ENCODE results near the gene PHYH.
A peak's percentile ranks its signal among the peaks of the same experiment; 100 is the strongest.
"Not testable (repeated sequence)": the region's sequence is repeated elsewhere in the genome, so short reads cannot be mapped to it uniquely, and the experiment has no call there.

PHYH gene

GRCh38 chr10:13276146-13276545 lies 23.7 kb downstream of the PHYH start:
- DNase-seq; H3K4me1 Mint-ChIP-seq (ENCODE audit: low read depth in 2 of 2); H3K4me3 Mint-ChIP-seq; ATAC-seq (replicated peaks); H3K9me3 Mint-ChIP-seq; H3K27ac Mint-ChIP-seq; H3K27me3 Mint-ChIP-seq; H3K36me3 Mint-ChIP-seq (ENCODE audit: insufficient read depth): not testable (repeated sequence)

DNA sequence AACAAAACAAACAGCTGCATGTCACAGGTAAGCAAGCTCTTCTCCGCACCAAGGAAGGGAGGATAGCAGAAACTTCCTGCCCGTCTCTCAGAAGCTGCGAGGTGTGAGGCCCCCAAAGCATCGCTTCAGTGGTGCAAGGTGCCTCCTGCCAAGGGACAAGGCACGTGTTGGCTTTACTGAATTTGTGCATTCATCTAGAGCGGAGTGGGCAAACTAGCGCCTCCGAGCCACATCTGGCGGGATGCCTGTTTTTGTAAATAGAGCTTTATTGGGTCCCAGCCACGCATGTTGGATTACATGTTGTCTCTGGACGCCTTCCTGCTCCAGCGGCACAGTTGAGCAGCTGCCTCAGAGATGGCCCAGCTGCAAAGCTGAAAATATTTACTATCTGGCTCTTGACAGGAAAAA lies 27.7 kb downstream of the PHYH start:
- no peaks in the 10 kb centered on the region for H3K36me3 Mint-ChIP-seq (ENCODE audit: insufficient read depth)
- peaks cover 8 to 11% of the 10 kb centered on the region in 2 donors for H3K4me1 Mint-ChIP-seq (ENCODE audit: low read depth in 2 of 2)
- no peaks in the 10 kb centered on the region for H3K27me3 Mint-ChIP-seq
- ATAC-seq (replicated peaks) (no peak), DNase-seq (no peak)
- no peak overlapping the region for H3K27ac Mint-ChIP-seq
- no peaks in the 10 kb centered on the region for H3K9me3 Mint-ChIP-seq
- peak overlapping the region in 1 of 2 donors; percentile 51 for H3K4me3 Mint-ChIP-seq

DNA sequence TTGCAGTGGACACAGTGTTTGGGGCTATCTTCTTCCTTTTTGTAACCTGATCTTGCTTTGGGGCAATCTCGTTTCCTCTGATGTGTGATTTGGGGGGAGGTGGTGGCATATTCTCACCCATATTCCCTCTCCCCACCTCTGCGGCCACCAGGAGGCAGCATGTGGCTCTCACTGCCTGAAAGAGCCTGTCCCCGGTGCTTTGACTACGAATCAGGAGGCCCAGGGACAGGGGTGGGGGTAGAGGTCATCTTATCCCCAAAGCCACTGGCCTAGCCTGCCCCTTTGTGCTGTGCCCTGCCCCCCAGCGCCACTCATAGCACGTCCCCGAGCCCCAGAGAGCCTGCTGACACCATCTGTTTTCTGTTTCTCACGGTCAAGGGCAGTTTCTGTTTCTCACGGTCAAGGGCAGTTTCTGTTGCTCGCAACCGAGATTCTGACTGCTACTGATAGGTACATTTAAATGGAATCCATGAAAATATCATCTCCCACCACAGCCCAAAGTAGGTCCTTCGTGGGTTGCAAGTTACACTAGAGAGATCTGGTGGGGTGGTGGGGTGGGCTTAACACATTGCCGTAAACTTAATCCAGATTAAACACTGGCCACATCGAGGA lies 28.2 kb downstream of the PHYH start:
- H3K4me1 Mint-ChIP-seq (ENCODE audit: low read depth in 2 of 2), result peaks cover 8 to 11% of the 10 kb centered on the region in 2 donors
- H3K27ac Mint-ChIP-seq, result no peak overlapping the region
- H3K4me3 Mint-ChIP-seq, result peak overlapping the region in 1 of 2 donors; percentile 51
- no peaks in the 10 kb centered on the region for H3K36me3 Mint-ChIP-seq (ENCODE audit: insufficient read depth)
- peak; percentile 45 to 62 (median 53) for DNase-seq
- ATAC-seq (replicated peaks), result peak; percentile 86
- H3K27me3 Mint-ChIP-seq, result no peaks in the 10 kb centered on the region
- H3K9me3 Mint-ChIP-seq, result no peaks in the 10 kb centered on the region

DNA sequence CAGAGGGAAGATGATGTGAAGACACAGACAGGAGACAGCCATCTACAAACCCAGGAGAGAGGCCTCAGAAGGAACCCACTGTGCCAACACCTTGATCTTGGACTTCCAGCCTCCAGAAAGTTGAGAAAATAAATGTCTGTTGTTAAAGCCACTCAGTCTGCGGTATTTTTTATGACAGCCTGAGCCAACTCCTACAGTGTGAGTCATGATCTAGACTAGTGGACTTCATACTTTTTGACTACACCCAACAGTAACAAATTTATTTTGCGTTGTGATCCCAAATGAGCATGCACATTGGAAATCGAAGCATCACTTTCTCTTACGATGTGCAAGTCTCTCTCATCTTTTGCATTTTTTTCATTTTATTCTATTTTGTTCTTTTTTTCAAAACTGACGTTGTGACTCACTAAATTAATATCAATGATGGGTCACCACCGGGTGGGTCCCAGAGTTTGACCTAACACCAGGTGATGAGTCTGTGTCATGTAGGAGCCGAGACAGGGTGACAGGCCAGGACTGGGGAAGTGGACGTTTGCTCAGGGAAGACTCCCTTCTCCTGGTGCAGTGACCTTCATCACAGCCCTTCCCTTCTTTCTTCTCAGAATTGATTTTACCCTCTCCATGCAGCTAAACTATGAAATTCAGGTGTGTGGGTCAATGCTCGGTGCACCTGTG lies 28.9 kb downstream of the PHYH start:
- ATAC-seq (replicated peaks), result no peak
- Mint-ChIP-seq H3K27ac (no peak overlapping the region), H3K4me1 (ENCODE audit: low read depth in 2 of 2) (peaks cover 8 to 11% of the 10 kb centered on the region in 2 donors), H3K4me3 (no peak overlapping the region), H3K27me3 (peaks cover 3 to 5% of the 10 kb centered on the region in 2 donors), H3K36me3 (ENCODE audit: insufficient read depth) (no peaks in the 10 kb centered on the region), H3K9me3 (no peaks in the 10 kb centered on the region)
- DNase-seq, result no peak

DNA sequence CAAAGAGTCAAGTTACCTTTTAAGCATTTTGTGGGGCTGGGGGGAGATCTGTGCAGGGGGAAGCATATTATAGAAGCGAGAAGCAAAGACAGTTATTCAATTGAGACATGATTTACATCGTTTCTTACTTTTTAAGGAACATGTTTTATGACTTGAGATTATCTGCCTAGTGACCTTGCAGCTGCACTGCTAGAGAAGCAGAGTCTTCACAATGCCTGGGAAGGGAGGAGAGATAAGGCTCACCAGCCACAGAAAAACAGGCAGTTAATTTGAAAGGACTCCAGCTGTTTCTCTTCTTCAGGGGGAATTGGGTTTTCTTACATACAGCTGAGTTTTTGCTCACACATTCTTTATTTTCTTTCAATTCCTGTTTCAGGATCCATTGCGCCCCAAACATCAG lies 31.0 kb downstream of the PHYH start:
- no peak for DNase-seq
- H3K4me1 Mint-ChIP-seq (ENCODE audit: low read depth in 2 of 2), result peaks cover 8 to 11% of the 10 kb centered on the region in 2 donors
- H3K9me3 Mint-ChIP-seq, result no peaks in the 10 kb centered on the region
- H3K4me3 Mint-ChIP-seq, result no peak overlapping the region
- peaks cover 23 to 27% of the 10 kb centered on the region in 2 donors for H3K27me3 Mint-ChIP-seq
- ATAC-seq (replicated peaks), result no peak
- no peak overlapping the region for H3K27ac Mint-ChIP-seq
- no peaks in the 10 kb centered on the region for H3K36me3 Mint-ChIP-seq (ENCODE audit: insufficient read depth)

DNA sequence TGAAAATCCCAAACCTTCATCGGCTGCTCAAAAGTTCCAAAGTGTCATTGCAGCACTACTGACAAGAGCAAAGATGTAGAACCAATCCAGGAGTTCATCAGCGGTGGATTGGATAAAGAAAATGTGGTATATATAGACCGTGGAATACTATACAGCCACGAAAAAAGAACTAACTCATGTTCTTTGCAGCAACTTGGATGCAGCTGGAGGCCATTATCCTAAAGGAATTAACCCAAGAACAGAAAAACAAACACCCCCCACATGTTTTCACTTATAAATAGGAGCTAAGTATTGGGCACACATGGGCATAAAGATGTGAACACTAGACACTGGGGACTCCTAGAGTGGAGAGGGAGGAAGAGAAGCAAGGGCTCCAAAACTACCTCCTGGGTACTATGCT lies 31.6 kb downstream of the PHYH start:
- no peak for ATAC-seq (replicated peaks)
- Mint-ChIP-seq H3K4me3 (no peak overlapping the region), H3K4me1 (ENCODE audit: low read depth in 2 of 2) (peaks cover 8 to 11% of the 10 kb centered on the region in 2 donors), H3K9me3 (no peaks in the 10 kb centered on the region), H3K36me3 (ENCODE audit: insufficient read depth) (no peaks in the 10 kb centered on the region), H3K27ac (no peak overlapping the region), H3K27me3 (peaks cover 28 to 32% of the 10 kb centered on the region in 2 donors)
- no peak for DNase-seq

GRCh38 chr10:13263591-13263990 lies 36.3 kb downstream of the PHYH start:
- no peak for DNase-seq
- no peaks in the 10 kb centered on the region for H3K9me3 Mint-ChIP-seq
- peaks cover 40 to 55% of the 10 kb centered on the region in 2 donors for H3K27me3 Mint-ChIP-seq
- no peaks in the 10 kb centered on the region for H3K36me3 Mint-ChIP-seq (ENCODE audit: insufficient read depth)
- H3K4me3 Mint-ChIP-seq, result no peak overlapping the region
- H3K27ac Mint-ChIP-seq, result no peak overlapping the region
- ATAC-seq (replicated peaks), result no peak
- no peaks in the 10 kb centered on the region for H3K4me1 Mint-ChIP-seq (ENCODE audit: low read depth in 2 of 2)

DNA sequence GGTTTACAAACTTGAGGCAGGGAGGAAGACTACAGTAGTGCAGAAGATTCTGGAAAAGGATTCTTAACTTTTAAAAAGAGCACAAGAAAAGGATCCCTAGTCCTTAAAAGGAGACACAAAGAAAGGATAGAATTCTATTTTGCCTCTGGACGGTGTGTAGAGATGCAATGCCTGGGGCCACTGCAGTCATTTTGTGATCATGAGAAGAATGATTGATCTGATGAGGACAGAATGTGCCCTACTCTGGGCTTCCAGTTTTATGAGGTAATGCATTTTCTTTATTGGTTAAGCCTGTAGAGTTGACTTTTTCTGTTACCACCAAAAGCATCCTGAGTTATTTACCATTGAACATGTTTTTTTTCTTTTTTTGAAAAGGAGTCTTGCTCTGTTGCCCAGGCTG lies 37.4 kb downstream of the PHYH start:
- H3K4me1 Mint-ChIP-seq (ENCODE audit: low read depth in 2 of 2), result no peaks in the 10 kb centered on the region
- H3K9me3 Mint-ChIP-seq, result no peaks in the 10 kb centered on the region
- H3K36me3 Mint-ChIP-seq (ENCODE audit: insufficient read depth), result no peaks in the 10 kb centered on the region
- H3K27ac Mint-ChIP-seq, result no peak overlapping the region
- no peak overlapping the region for H3K4me3 Mint-ChIP-seq
- peaks cover 47 to 55% of the 10 kb centered on the region in 2 donors for H3K27me3 Mint-ChIP-seq
- ATAC-seq (replicated peaks) (no peak), DNase-seq (no peak)

GRCh38 chr10:13257621-13258140 lies 42.2 kb downstream of the PHYH start:
- peaks cover 17 to 25% of the 10 kb centered on the region in 2 donors for H3K27me3 Mint-ChIP-seq
- no peak for ATAC-seq (replicated peaks)
- H3K4me1 Mint-ChIP-seq (ENCODE audit: low read depth in 2 of 2), result no peaks in the 10 kb centered on the region
- no peak for DNase-seq
- H3K27ac Mint-ChIP-seq, result no peak overlapping the region
- no peaks in the 10 kb centered on the region for H3K9me3 Mint-ChIP-seq
- no peak overlapping the region for H3K4me3 Mint-ChIP-seq
- H3K36me3 Mint-ChIP-seq (ENCODE audit: insufficient read depth), result no peaks in the 10 kb centered on the region

- Mint-ChIP-seq H3K27me3 (peaks cover 6 to 20% of the 10 kb centered on the region in 2 donors), H3K36me3 (ENCODE audit: insufficient read depth) (no peaks in the 10 kb centered on the region), H3K4me3 (no peak overlapping the region), H3K4me1 (ENCODE audit: low read depth in 2 of 2) (no peaks in the 10 kb centered on the region), H3K27ac (no peak overlapping the region), H3K9me3 (no peaks in the 10 kb centered on the region)
- DNase-seq, result no peak
- no peak for ATAC-seq (replicated peaks)
These were observed 43.2 kb downstream of the PHYH start for GRCh38 chr10:13256627-13257026.

DNA sequence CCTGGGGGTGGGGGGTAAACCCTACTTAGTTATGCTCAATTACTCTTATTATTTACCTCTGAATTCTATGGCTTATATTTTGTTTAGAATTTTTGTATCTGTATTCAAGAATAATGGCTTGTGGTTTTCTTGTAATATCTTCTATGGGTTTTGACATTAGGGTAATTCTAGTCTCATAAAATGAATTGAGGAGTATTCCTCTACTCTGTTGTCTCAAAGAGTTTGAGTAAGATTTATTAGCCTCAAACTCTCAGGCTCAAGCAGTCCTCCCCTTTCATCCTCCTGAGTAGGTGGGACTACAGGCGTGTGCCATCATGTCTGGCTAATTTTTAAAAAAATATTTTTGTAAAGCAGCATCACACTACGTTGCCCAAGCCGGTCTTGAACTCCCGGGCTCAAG lies 46.1 kb downstream of the PHYH start:
- Mint-ChIP-seq H3K27me3 (peaks cover 0 to 20% of the 10 kb centered on the region in 2 donors), H3K36me3 (ENCODE audit: insufficient read depth) (no peaks in the 10 kb centered on the region), H3K4me1 (ENCODE audit: low read depth in 2 of 2) (no peaks in the 10 kb centered on the region), H3K4me3 (no peak overlapping the region), H3K9me3 (no peaks in the 10 kb centered on the region), H3K27ac (no peak overlapping the region)
- no peak for DNase-seq
- no peak for ATAC-seq (replicated peaks)

DNA sequence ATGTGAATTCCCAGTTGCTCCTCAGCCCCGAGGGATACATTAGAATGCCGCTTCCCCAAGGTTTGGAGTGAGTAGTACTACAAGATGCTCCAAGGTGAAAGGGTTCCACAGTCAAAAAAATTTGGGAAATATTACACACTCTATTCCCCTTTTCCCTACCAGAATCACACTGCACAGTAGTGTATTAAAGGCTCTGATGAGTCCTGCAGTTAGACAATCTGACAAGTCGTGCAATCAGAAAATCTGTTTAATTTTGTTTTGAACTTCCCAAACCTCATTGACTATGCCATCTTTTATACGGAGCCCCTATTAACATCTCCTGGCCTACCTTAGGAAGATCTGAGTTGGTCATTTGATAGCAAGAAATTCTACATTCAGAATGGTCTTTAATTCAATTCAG lies 52.1 kb downstream of the PHYH start:
- no peak overlapping the region for H3K27ac Mint-ChIP-seq
- no peaks in the 10 kb centered on the region for H3K36me3 Mint-ChIP-seq (ENCODE audit: insufficient read depth)
- no peak overlapping the region for H3K4me3 Mint-ChIP-seq
- DNase-seq (no peak), ATAC-seq (replicated peaks) (no peak)
- H3K4me1 Mint-ChIP-seq (ENCODE audit: low read depth in 2 of 2), result no peaks in the 10 kb centered on the region
- H3K9me3 Mint-ChIP-seq, result no peaks in the 10 kb centered on the region
- no peaks in the 10 kb centered on the region for H3K27me3 Mint-ChIP-seq

DNA sequence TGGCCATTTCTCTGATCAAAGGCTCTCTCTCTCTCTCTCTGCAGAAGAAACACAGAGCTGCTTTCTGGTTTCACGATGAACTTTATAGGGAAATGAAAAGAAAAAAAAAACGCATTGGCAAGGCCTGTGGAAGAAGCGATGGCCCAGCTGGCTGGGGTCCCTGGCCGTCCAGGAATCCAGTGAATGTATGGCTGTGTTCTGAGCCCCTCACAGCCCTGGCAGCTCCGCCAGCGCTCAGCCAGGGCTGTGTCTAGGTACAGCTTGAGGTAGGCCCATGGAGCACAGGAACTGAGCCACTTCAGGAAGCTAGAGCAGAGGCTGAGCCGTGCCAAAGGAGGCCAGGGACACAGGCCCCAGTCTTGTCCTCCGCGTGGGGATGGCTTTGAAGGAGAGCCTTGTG lies 52.6 kb downstream of the PHYH start:
- Mint-ChIP-seq H3K36me3 (ENCODE audit: insufficient read depth) (no peaks in the 10 kb centered on the region), H3K4me3 (no peak overlapping the region), H3K27me3 (no peaks in the 10 kb centered on the region), H3K9me3 (no peaks in the 10 kb centered on the region), H3K4me1 (ENCODE audit: low read depth in 2 of 2) (no peaks in the 10 kb centered on the region), H3K27ac (no peak overlapping the region)
- ATAC-seq (replicated peaks) (no peak), DNase-seq (no peak)

GRCh38 chr10:13242260-13242659 lies 57.6 kb downstream of the PHYH start:
- H3K4me1 Mint-ChIP-seq (ENCODE audit: low read depth in 2 of 2), result not testable (repeated sequence)

More at GRCh38 chr10:13242260-13242659, 57.6 kb downstream of the PHYH start:
- not testable (repeated sequence) for DNase-seq; ATAC-seq (replicated peaks); H3K9me3 Mint-ChIP-seq; H3K4me3 Mint-ChIP-seq; H3K27ac Mint-ChIP-seq; H3K36me3 Mint-ChIP-seq (ENCODE audit: insufficient read depth)
- H3K27me3 Mint-ChIP-seq, result peaks cover 10 to 15% of the 10 kb centered on the region in 2 donors
